Subcutaneous abdominal adipose tissue (tissue), 5 donors: ENCODE results near the gene MAEA.

Source experiments
- H3K27ac ChIP-seq: one replicate; pipeline ENCODE4 v1.7.0; 2013; ENCODE audit warnings: low read depth, mild to moderate bottlenecking, inconsistent platforms, low read length, moderate library complexity
- H3K27me3 ChIP-seq, 5 donors: one replicate each; pipeline ENCODE4 v1.7.0; 2013; ENCODE audit warnings: low read length in 5 of 5, inconsistent platforms in 1 of 5; ENCODE audit not compliant: control insufficient read depth in 5 of 5, insufficient read depth in 4 of 5
- H3K36me3 ChIP-seq, 5 donors: one replicate each; pipeline ENCODE4 v1.7.0; 2013; ENCODE audit warnings: low read length in 5 of 5; ENCODE audit not compliant: control insufficient read depth in 5 of 5, insufficient read depth in 5 of 5
- H3K4me1 ChIP-seq, 5 donors: one replicate each; pipeline ENCODE4 v1.7.0; 2013; ENCODE audit warnings: low read length in 5 of 5, mild to moderate bottlenecking in 3 of 5, moderate library complexity in 1 of 5; ENCODE audit not compliant: control insufficient read depth in 5 of 5, insufficient read depth in 5 of 5
- H3K4me3 ChIP-seq, 5 donors: one replicate each; pipeline ENCODE4 v1.7.0; 2013; ENCODE audit warnings: low read length in 5 of 5, low read depth in 1 of 5
- H3K9ac ChIP-seq, 5 donors: one replicate each; pipeline ENCODE4 v1.7.0; 2013; ENCODE audit warnings: low read length in 5 of 5, mild to moderate bottlenecking in 4 of 5, moderate library complexity in 3 of 5
- H3K9me3 ChIP-seq, 5 donors: one replicate each; pipeline ENCODE4 v1.7.0; 2013; ENCODE audit warnings: low read length in 5 of 5; ENCODE audit not compliant: control insufficient read depth in 5 of 5
- donor health status: healthy.
- donor health status: healthy.
- donor health status: healthy.
- donor health status: healthy.
- donor health status: healthy.

The MAEA gene

DNA sequence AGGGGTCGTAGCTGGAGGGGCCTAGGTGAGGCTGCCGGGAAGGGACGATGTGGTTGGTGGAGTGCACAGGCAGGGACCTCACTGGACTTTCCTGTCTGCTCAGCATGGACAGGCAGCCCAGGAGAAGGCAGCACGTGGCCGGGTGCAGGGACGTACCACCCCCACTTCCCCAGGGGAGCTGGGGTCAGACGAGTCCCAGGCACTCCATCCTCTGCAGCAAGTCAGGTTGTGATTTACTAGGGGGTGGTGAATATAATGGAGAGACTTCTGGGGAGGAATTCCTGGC is 39.2 kb upstream of the MAEA start:
- peak overlapping the region in 4 of 5 donors; percentile 64 to 74 (median 68) for H3K4me3 ChIP-seq
- H3K9me3 ChIP-seq, result peaks cover 0 to 3% (median 2%) of the 10 kb centered on the region in 5 donors
- peak overlapping the region in 1 of 5 donors; percentile 73 for H3K9ac ChIP-seq

DNA sequence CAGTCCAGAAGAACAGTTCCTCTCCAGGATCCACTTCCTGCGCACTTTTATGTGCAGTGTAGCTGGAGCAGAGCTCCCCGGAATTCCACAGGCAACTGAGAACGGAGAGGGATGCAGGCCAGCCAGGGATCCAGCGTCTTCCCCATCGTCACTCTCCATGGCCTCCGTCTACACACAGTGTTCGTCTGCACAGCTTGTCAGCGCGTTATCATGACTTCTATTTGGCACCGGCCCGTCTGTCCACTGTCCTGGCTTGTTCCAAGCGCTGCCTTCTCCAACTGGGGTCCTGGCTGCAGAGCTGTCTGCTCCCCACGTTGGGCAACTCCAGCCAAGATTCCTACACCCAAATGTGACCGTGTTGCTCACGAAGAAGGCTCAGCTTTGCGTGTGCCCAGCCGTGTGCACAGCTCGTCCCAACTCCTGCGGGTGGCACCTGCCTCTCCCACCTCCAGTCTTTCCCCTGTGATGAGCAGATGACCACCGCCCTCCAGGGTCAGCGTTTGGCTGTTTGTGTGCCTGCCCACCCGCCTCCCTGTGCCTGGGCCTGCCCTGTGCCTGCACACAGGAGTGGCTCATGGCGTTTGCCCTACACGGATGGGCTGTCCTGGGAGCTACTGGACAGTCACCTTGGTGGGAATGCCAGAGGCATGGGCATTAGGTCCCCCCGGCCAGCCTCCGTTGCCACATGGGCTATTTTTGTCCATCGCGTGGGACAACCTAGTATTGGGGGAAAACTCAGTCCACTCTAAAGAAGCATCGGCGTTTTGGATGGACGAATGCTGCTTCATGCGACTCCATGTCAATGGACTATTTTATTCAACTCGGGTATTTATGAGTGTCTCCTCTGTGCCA is 38.5 kb upstream of the MAEA start:
- H3K9me3 ChIP-seq, result peaks cover 0 to 3% (median 2%) of the 10 kb centered on the region in 5 donors

More for the DNA sequence above, 39.2 kb upstream of the MAEA start:
- Histone ChIP-seq H3K36me3 (peaks cover 0 to 12% (median 3%) of the 10 kb centered on the region in 5 donors), H3K27me3 (no peaks in the 10 kb centered on the region), H3K4me1 (peaks cover 11 to 44% (median 38%) of the 10 kb centered on the region in 5 donors), H3K27ac (peak overlapping the region; percentile 93)

GRCh38 chr4:1251773-1252066 is 38.0 kb upstream of the MAEA start:
- H3K9me3 ChIP-seq, result peaks cover 0 to 3% (median 2%) of the 10 kb centered on the region in 5 donors
- peaks cover 0 to 9% (median 3%) of the 10 kb centered on the region in 5 donors for H3K36me3 ChIP-seq
- H3K27me3 ChIP-seq, result no peaks in the 10 kb centered on the region
- H3K27ac ChIP-seq, result no peak overlapping the region
- peak overlapping the region in 1 of 5 donors; percentile 1 for H3K9ac ChIP-seq
- peaks cover 6 to 31% (median 25%) of the 10 kb centered on the region in 5 donors for H3K4me1 ChIP-seq
- H3K4me3 ChIP-seq, result no peak overlapping the region

More for the DNA sequence above, 38.5 kb upstream of the MAEA start:
- H3K27me3 ChIP-seq, result no peaks in the 10 kb centered on the region
- H3K4me3 ChIP-seq, result no peak overlapping the region
- peaks cover 10 to 37% (median 31%) of the 10 kb centered on the region in 5 donors for H3K4me1 ChIP-seq
- no peak overlapping the region for H3K27ac ChIP-seq
- peak overlapping the region in 1 of 5 donors; percentile 1 for H3K9ac ChIP-seq
- peaks cover 0 to 12% (median 3%) of the 10 kb centered on the region in 5 donors for H3K36me3 ChIP-seq

DNA sequence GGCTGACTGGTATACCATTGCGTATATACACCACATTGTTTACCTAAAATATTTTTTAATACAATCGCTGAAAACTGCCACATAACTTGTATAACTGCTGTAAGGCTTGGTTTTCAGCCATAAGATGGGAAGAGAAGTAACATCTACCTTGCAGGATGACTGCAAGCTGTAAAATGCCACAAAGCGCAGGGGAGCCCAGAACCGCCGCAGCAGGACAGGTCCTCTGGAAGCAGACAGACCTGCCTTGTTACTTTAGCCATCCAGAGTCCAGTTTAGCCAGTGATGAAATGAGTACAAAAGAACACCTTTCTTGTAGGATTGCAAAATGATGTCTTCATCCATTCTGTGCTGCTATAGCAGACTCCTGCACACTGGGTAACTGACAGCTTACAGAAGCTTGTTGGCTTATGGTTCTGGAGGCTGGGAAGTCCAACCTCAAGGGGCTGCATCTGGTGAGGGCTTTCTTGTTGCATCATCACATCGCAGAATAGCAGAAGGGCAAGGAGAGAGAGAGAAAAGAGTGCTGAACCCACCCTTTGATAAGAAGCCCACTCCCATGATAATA is 36.7 kb upstream of the MAEA start:
- H3K27ac ChIP-seq, result no peak overlapping the region
- peaks cover 0 to 3% (median 2%) of the 10 kb centered on the region in 5 donors for H3K9me3 ChIP-seq
- H3K9ac ChIP-seq, result no peak overlapping the region
- peaks cover 0 to 9% (median 3%) of the 10 kb centered on the region in 5 donors for H3K36me3 ChIP-seq
- H3K4me1 ChIP-seq, result peaks cover 2 to 18% (median 16%) of the 10 kb centered on the region in 5 donors
- no peak overlapping the region for H3K4me3 ChIP-seq
- H3K27me3 ChIP-seq, result no peaks in the 10 kb centered on the region

DNA sequence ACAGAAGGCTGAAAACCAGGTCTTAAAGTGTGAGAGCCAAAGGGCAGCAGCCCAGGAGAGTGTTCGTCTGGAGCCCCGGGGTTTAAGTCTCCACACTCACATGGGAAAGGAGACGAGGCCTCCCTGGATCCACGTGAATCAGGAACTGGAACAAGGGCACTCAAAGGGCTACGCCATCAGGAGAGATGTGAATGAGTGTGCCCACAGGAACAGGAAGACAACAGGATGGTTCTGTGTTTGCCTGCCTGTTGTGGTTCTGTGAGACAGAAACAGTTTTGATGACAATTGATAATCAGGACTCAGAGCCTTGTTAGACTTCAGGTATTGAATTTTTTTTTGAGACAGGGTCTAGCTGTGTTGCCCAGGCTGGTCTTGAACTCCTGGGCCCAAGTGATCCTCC is 35.9 kb upstream of the MAEA start:
- Histone ChIP-seq H3K27ac (no peak overlapping the region), H3K4me3 (no peak overlapping the region), H3K27me3 (no peaks in the 10 kb centered on the region), H3K9me3 (peaks cover 0 to 3% (median 2%) of the 10 kb centered on the region in 5 donors), H3K9ac (no peak overlapping the region), H3K36me3 (peaks cover 0 to 9% (median 3%) of the 10 kb centered on the region in 5 donors), H3K4me1 (peaks cover 2 to 18% (median 16%) of the 10 kb centered on the region in 5 donors)

- peaks cover 0 to 9% (median 3%) of the 10 kb centered on the region in 5 donors for H3K36me3 ChIP-seq
- H3K9me3 ChIP-seq, result peaks cover 0 to 3% (median 2%) of the 10 kb centered on the region in 5 donors
- H3K4me3 ChIP-seq, result no peak overlapping the region
- no peaks in the 10 kb centered on the region for H3K27me3 ChIP-seq
- no peak overlapping the region for H3K9ac ChIP-seq
- H3K27ac ChIP-seq, result no peak overlapping the region
- H3K4me1 ChIP-seq, result peaks cover 0 to 12% (median 9%) of the 10 kb centered on the region in 5 donors
Observed at GRCh38 chr4:1255151-1255550, 34.5 kb upstream of the MAEA start.

- Histone ChIP-seq H3K27ac (no peak overlapping the region), H3K9ac (no peak overlapping the region), H3K36me3 (peaks cover 0 to 9% (median 3%) of the 10 kb centered on the region in 5 donors), H3K9me3 (peaks cover 0 to 3% (median 2%) of the 10 kb centered on the region in 5 donors), H3K4me3 (no peak overlapping the region), H3K4me1 (peaks cover 0 to 6% (median 4%) of the 10 kb centered on the region in 5 donors), H3K27me3 (no peaks in the 10 kb centered on the region)
Observed at GRCh38 chr4:1255699-1256098, 34.0 kb upstream of the MAEA start.

DNA sequence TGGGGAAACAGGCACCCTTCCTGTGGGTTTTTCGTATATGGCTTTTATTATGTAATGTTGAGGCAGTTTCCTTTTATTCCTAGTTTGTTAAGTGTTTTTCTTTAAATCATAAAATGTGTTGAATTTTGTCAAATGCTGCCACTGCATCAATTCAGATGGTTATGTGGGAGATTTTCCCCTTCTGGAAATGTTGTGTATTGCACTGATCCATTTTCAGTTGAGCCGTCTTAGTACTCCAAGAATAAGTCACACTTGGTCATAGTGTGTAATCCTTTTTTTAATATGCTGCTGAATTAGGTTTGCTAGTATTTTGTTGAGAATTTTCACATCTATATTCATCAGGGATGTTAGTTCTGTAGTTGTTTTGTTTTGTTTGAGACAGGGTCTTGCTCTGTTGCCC is 31.2 kb upstream of the MAEA start:
- no peak overlapping the region for H3K9ac ChIP-seq
- H3K27ac ChIP-seq, result no peak overlapping the region
- peaks cover 0 to 3% (median 2%) of the 10 kb centered on the region in 5 donors for H3K9me3 ChIP-seq
- no peaks in the 10 kb centered on the region for H3K27me3 ChIP-seq
- no peaks in the 10 kb centered on the region for H3K4me1 ChIP-seq
- no peak overlapping the region for H3K4me3 ChIP-seq
- no peaks in the 10 kb centered on the region for H3K36me3 ChIP-seq

DNA sequence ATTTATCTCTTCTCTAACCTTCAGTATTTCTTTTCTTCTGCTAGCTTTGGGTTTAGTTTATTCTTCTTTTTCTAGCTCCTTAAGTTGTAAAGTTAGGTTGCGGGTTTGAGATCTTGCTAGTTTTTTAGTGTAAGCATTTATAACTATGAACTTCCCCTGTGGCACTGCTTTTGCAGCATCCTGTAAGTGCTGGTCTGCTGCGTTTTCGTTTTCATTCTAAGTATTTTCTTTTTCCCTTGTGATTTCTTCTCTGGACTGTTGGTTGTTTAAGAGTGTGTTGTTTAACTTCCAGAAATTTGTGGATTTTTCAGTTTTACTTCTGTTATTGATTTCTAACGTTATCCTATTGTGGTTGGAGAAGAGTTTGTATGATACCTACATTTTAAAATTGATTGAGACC is 29.7 kb upstream of the MAEA start:
- no peak overlapping the region for H3K27ac ChIP-seq
- H3K4me3 ChIP-seq, result no peak overlapping the region
- no peaks in the 10 kb centered on the region for H3K27me3 ChIP-seq

GRCh38 chr4:1260418-1261106 is 29.1 kb upstream of the MAEA start:
- no peak overlapping the region for H3K9ac ChIP-seq
- H3K27ac ChIP-seq, result no peak overlapping the region
- no peak overlapping the region for H3K4me3 ChIP-seq
- H3K9me3 ChIP-seq, result no peaks in the 10 kb centered on the region
- peaks cover 0 to 3% (median 0%) of the 10 kb centered on the region in 5 donors for H3K36me3 ChIP-seq
- no peaks in the 10 kb centered on the region for H3K27me3 ChIP-seq
- H3K4me1 ChIP-seq, result no peaks in the 10 kb centered on the region

More for the DNA sequence above, 29.7 kb upstream of the MAEA start:
- Histone ChIP-seq H3K36me3 (peaks cover 0 to 3% (median 0%) of the 10 kb centered on the region in 5 donors), H3K9me3 (peaks cover 0 to 3% (median 2%) of the 10 kb centered on the region in 5 donors), H3K4me1 (no peaks in the 10 kb centered on the region), H3K9ac (no peak overlapping the region)
